ENCODE measurements around the gene RPA3.

The RPA3 gene

DNA sequence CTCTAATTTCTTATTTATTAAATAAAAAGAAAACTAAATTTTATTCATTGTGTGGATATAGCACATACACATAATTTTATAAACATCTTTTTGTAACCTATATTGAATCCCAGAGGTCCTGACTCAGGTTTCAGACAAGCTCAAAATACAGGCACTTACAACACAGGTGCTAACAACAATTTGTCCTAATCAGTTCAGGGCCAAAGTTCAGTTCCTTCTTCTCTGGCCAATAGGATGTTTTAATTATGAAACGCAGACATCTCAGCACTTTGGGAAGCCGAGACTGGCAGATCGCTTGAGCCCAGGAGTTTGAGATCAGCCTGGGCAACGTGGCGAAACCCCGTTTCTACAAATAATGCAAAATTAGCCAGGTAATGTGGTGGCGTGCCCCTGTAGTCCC, 15.0 kb downstream of the RPA3 start:
- H3K27ac ChIP-seq = no peak overlapping the region
- TF ChIP-seq ZFX (IDR thresholded peaks at IDR 0.05) = no peak
- TF ChIP-seq, protein P1, sequence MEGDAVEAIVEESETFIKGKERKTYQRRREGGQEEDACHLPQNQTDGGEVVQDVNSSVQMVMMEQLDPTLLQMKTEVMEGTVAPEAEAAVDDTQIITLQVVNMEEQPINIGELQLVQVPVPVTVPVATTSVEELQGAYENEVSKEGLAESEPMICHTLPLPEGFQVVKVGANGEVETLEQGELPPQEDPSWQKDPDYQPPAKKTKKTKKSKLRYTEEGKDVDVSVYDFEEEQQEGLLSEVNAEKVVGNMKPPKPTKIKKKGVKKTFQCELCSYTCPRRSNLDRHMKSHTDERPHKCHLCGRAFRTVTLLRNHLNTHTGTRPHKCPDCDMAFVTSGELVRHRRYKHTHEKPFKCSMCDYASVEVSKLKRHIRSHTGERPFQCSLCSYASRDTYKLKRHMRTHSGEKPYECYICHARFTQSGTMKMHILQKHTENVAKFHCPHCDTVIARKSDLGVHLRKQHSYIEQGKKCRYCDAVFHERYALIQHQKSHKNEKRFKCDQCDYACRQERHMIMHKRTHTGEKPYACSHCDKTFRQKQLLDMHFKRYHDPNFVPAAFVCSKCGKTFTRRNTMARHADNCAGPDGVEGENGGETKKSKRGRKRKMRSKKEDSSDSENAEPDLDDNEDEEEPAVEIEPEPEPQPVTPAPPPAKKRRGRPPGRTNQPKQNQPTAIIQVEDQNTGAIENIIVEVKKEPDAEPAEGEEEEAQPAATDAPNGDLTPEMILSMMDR (conservative IDR thresholded peaks at IDR 0.05) = no peak

DNA sequence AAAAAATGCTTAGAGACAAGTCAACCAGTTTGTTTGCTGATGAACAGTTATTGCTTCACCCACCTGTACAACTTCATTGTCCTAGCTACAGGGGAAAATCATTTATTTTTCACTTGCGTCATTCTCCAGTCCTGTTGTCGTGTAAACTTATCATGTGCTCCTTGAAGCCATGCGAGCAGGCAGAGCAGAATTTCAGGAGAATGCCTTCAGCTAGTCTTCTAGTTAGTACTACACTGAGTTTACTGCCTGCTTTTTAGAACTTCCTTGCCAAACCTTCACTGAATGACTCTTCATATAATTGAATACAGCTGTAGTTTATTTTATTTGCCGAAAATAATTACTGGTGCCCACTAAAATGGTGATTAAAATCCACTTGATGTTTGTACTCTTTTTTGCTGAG, 15.6 kb downstream of the RPA3 start:
- TF ChIP-seq ZFX (IDR thresholded peaks at IDR 0.05) = no peak
- TF ChIP-seq, protein P1 (conservative IDR thresholded peaks at IDR 0.05) = no peak
- H3K27ac ChIP-seq = no peak overlapping the region

DNA sequence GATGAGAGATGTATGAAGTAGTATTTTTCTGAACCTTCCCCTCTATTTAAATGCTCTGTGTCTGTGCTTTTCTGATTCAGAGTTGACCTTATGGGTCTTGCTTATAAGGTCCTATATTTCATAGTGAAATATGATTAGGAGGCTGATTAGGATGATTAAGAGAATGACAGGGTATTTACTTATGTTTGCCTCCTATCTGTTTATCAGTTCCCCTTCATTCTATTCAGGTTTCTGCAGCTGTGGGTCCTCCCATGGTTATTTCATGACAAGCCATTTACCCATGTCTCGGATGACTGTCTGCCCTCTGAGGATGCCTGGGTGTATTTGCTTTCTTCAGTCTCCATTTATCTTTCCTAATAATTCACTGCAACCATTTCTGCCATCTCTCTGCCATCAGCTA, 16.9 kb downstream of the RPA3 start:
- TF ChIP-seq, protein P1 (conservative IDR thresholded peaks at IDR 0.05) = no peak
- TF ChIP-seq ZFX (IDR thresholded peaks at IDR 0.05) = no peak
- H3K27ac ChIP-seq = no peak overlapping the region

DNA sequence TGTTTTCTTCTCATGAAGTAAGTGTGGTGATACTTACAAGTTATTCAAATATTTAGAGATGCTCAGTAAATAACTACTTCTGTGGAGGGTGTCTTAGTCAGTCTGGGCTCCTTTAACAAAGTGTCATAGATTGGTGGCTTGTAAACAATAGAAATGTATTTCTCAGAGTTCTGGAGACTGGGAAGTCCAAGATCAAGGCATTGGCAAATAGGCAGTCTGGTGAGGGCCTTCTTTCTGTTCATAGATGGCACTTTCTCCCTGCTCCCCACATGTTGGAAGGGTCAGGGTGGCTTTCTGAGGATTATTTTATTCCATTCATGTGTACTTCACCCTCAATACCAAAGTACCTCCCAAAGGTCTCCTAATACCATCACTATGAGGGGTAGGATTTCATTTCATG, 18.4 kb downstream of the RPA3 start:
- no peak overlapping the region for H3K27ac ChIP-seq
- TF ChIP-seq, protein P1 (conservative IDR thresholded peaks at IDR 0.05) = no peak
- TF ChIP-seq ZFX (IDR thresholded peaks at IDR 0.05) = no peak

DNA sequence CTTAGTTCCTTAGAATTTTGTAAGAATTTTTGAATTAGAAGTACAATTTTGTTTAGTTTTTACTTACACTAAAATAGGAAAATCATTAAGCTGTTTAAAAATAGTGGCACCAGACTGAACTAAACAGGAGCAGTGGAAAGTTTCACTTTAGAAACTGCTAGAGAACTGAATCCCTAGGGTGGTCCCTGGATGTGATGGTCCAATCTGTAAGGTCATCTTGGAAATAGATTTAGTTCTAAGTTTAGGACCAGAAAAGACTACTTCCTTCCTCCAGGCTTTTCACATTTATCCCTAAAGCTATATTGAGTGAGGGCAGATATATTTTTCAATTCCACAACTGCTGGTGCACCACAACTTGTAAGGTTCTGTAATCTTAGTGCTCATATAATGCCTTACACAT, 19.0 kb downstream of the RPA3 start:
- no peak for TF ChIP-seq ZFX (IDR thresholded peaks at IDR 0.05)
- TF ChIP-seq, protein P1 (conservative IDR thresholded peaks at IDR 0.05) = no peak
- no peak overlapping the region for H3K27ac ChIP-seq

DNA sequence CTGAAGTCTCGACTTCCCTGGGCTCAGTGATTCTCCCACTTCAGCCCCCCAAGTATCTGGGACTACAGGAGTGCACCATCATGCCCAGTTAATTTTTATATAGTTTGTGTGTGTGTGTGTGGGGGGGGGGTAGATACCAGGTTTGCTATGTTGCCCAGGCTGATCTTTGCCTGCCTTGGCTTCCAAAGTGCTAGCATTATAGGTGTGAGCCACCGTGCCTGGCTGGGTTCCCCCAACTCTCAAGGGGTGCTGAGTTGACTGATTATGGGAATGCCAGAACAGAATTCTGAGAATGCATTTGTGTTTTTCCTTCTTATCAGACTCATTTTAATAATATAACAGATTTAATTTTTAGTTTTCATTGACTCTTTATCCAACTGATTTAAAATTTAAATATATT, 19.5 kb downstream of the RPA3 start:
- no peak overlapping the region for H3K27ac ChIP-seq
- TF ChIP-seq, protein P1 (conservative IDR thresholded peaks at IDR 0.05) = no peak
- no peak for TF ChIP-seq ZFX (IDR thresholded peaks at IDR 0.05)

DNA sequence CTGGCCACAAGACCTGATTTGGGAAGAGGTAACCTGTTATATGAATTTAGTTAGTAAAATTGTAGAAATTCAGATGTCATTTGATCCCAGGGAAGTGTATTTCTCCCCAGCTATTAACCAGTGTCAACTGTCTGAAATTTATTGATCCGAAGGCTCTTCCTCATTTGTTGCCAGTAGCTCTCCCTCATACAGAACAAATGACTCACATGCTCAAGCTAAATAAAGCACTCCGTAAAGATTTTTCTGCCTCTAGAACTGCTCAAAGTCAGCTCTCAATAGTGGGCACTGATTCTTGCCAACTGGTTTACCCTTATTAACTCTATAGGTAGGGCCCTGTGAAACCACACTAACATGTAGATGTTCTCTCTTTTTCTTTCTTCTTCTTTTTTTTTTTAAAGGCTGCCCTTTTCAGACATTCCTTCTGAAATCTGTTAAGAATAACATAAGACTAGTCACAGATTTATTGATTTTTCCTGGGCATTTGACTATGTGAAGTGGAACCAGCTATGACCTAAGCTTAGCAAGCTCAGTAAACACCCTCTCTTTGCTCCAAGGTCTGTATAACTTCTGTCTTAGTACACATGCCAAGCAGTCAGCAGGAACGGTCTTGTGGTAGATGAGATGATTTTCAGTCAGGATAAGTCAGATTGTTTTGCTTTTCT, 21.8 kb downstream of the RPA3 start:
- no peak for TF ChIP-seq ZFX (IDR thresholded peaks at IDR 0.05)
- no peak overlapping the region for H3K27ac ChIP-seq

DNA sequence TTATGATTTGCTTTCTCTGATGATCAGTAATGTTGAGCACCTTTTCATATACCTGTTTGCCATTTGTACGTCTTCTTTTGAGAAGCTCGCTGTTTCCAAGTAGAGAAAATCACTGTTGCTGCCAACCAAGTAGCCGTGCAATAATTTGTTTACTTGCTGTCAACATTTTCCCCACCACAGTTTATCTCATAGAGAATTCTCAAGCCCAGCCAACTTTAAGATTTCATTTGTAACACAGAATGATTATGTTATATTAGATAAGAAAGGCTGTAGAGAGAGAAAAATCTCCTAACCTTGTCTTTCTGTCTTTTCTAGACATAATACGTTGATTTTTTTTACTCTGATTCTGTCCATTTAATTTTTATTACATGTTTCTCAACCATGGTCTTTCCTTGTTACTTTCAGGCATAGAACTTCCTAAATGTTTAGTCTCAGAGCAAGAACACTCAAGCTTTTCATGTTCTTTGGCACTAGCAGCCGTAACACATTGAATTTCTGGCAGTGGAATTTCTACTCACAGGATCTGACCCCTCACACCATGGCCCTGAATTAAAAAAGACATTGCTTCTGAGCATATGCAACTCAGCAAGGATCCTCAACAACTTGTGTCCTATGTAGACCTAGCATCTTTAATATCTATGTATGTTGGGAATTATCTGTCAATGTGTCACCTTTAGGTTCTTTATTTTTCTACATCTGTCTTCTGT, 23.1 kb downstream of the RPA3 start:
- no peak for TF ChIP-seq ZFX (IDR thresholded peaks at IDR 0.05)
- TF ChIP-seq, protein P1 (conservative IDR thresholded peaks at IDR 0.05) = no peak
- H3K27ac ChIP-seq = no peak overlapping the region
